ENCODE data around the gene ATXN1. TPM values are rescaled to one million over a fixed set of nuclear protein-coding genes. Genes with fewer than 3 reads are reported as not detected.

ATXN1 gene
- polyA plus RNA-seq, 2 of the 4 experiments (the other 2 are of a cell fraction) = 2.9 to 8.3 TPM

DNA sequence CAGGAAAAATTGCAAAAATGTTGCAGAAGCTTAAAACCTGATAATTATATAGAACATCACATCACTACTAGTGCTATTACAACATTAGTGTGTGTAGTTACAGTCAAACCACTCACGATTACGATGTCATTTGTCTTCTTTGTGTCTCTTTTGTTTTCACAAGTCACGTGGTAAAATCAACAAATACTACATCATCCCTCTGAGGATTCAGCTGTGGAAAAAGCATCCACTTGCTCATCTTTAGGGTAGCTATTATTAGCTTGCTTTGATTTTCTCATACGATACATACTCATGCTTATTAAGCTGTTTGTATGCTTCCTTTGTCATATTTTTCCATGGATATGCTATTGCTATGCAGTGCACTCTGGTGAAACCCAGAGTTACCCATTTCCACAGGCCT lies 22.2 kb upstream of the ATXN1 start:
- ChIA-PET POLR2A (no interaction called here), CTCF (interaction anchor here (2.0 kb wide), 1 partner anchor 13 kb away, joined by 13 read pairs; no protein-coding TSS in a partner anchor)
- Histone ChIP-seq H3K4me3 (no peak overlapping the region), H3K4me1 (no peaks in the 10 kb centered on the region), H3K27ac (no peak overlapping the region), H3K9me3 (no peaks in the 10 kb centered on the region), H3K4me2 (no peak overlapping the region)
- ATAC-seq (no peak), DNase-seq (ENCODE audit: low read depth in 1 of 2, low spot score in 1 of 2) (no peak), FAIRE-seq (no peak)
- WGBS (ENCODE audit: missing lambda C conversion rate) = 63% methylated on average over 4 of the region's 4 CpGs
- no peak for TF ChIP-seq ZC3H11A (IDR thresholded peaks at IDR 0.05)
- no peak for TF ChIP-seq NR3C1 (IDR thresholded peaks at IDR 0.05)
- no peak for TF ChIP-seq RNF2 (IDR thresholded peaks at IDR 0.05; ENCODE audit: borderline replicate concordance, low read depth)
- TF ChIP-seq HOXB5 (CRISPR knock-in tag; IDR thresholded peaks at IDR 0.05) = no peak
- no peak for TF ChIP-seq EHF (CRISPR knock-in tag; IDR thresholded peaks at IDR 0.05)
- TF ChIP-seq CEBPB (IDR thresholded peaks at IDR 0.05) = no peak

DNA sequence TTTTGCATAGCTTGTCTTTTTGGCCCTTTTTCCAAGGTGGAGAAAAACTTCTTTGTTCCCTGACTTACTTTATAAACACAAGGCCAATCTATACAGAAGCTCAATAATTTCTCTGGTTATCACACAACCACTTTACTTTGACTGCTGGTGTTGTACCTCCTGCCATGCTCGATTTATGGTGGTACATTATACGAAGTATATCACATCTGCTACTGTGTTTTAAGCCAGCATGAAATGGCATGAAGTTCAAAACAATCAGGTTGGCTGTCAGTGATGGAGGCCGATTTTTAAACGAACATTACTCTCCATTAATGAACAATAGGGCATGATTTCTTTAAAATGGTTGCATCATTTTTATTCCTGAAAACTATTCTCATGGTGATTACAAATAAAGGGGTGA lies 21.0 kb upstream of the ATXN1 start:
- FAIRE-seq = no peak
- ATAC-seq = no peak
- H3K27ac ChIP-seq = no peak overlapping the region
- 66% methylated on average over 4 of the region's 4 CpGs for WGBS (ENCODE audit: missing lambda C conversion rate)
- no peak overlapping the region for H3K4me3 ChIP-seq
- H3K4me1 ChIP-seq = no peaks in the 10 kb centered on the region
- ChIA-PET CTCF (interaction anchor here (1.4 kb wide), 1 partner anchor 11 kb away, joined by 8 read pairs; no protein-coding TSS in a partner anchor), POLR2A (no interaction called here)
- TF ChIP-seq NPAS2 (CRISPR knock-in tag; IDR thresholded peaks at IDR 0.05; ENCODE audit: borderline replicate concordance) (no peak), FOSB (CRISPR knock-in tag; IDR thresholded peaks at IDR 0.05) (no peak), TP53 (CRISPR knock-in tag; IDR thresholded peaks at IDR 0.05) (no peak), ZC3H11A (IDR thresholded peaks at IDR 0.05) (no peak), ESRRA (IDR thresholded peaks at IDR 0.05; ENCODE audit: borderline replicate concordance, low read length) (no peak), PBX3 (IDR thresholded peaks at IDR 0.05) (no peak), EHMT2 (IDR thresholded peaks at IDR 0.05; ENCODE audit: low read depth) (no peak)
- TF ChIP-seq, protein P1, sequence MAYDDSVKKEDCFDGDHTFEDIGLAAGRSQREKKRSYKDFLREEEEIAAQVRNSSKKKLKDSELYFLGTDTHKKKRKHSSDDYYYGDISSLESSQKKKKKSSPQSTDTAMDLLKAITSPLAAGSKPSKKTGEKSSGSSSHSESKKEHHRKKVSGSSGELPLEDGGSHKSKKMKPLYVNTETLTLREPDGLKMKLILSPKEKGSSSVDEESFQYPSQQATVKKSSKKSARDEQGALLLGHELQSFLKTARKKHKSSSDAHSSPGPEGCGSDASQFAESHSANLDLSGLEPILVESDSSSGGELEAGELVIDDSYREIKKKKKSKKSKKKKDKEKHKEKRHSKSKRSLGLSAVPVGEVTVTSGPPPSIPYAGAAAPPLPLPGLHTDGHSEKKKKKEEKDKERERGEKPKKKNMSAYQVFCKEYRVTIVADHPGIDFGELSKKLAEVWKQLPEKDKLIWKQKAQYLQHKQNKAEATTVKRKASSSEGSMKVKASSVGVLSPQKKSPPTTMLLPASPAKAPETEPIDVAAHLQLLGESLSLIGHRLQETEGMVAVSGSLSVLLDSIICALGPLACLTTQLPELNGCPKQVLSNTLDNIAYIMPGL (CRISPR knock-in tag; IDR thresholded peaks at IDR 0.05; ENCODE audit: borderline replicate concordance) = no peak
- TF ChIP-seq, protein P2, sequence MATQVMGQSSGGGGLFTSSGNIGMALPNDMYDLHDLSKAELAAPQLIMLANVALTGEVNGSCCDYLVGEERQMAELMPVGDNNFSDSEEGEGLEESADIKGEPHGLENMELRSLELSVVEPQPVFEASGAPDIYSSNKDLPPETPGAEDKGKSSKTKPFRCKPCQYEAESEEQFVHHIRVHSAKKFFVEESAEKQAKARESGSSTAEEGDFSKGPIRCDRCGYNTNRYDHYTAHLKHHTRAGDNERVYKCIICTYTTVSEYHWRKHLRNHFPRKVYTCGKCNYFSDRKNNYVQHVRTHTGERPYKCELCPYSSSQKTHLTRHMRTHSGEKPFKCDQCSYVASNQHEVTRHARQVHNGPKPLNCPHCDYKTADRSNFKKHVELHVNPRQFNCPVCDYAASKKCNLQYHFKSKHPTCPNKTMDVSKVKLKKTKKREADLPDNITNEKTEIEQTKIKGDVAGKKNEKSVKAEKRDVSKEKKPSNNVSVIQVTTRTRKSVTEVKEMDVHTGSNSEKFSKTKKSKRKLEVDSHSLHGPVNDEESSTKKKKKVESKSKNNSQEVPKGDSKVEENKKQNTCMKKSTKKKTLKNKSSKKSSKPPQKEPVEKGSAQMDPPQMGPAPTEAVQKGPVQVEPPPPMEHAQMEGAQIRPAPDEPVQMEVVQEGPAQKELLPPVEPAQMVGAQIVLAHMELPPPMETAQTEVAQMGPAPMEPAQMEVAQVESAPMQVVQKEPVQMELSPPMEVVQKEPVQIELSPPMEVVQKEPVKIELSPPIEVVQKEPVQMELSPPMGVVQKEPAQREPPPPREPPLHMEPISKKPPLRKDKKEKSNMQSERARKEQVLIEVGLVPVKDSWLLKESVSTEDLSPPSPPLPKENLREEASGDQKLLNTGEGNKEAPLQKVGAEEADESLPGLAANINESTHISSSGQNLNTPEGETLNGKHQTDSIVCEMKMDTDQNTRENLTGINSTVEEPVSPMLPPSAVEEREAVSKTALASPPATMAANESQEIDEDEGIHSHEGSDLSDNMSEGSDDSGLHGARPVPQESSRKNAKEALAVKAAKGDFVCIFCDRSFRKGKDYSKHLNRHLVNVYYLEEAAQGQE (IDR thresholded peaks at IDR 0.05) = no peak
- no peak for DNase-seq (ENCODE audit: low read depth in 1 of 2, low spot score in 1 of 2)
- no peak overlapping the region for H3K4me2 ChIP-seq
- no peaks in the 10 kb centered on the region for H3K9me3 ChIP-seq

DNA sequence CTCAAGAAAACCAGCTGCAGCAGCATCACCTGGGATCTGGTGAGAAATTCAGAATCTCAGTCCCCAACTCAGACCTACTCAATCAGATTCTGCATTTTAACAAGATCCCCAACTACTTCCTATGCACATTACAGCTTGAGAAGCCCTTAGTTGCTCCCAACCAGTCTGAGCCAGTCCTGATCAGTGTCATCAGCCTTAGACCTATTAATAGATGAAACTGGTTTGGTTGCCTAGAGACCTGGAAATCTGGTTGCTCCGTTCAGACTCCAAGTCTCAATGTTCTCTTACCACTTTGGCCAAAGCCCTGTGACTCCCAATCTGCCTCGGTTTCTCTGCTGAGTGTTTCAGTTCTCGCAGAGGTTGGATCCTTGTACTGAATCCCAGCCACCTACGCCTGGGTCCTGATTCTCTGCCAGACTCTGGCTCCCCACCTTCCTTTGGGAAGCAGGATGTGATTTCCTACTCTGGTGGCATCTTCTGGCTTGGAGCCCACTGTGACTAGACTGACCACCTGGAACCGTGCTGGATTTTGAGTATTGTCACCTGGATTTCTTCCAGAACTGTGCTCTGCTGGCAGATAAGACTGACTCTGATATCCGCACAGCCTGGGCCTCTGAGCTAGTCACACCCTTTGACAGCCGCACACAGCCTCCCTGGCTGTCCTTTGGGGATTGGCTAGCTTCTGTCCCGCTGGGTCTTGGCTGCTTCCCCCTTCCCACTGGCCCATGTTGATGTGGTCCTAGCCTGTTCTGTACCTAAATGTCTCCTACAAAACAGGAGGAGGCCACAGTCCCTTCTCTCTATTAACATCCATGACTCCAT lies 20.3 kb upstream of the ATXN1 start:
- Histone ChIP-seq H3K4me1 (no peaks in the 10 kb centered on the region), H3K9me3 (no peaks in the 10 kb centered on the region), H3K27ac (no peak overlapping the region), H3K4me2 (no peak overlapping the region), H3K4me3 (no peak overlapping the region)
- TF ChIP-seq KDM1A (IDR thresholded peaks at IDR 0.05; ENCODE audit: low read depth) (no peak), FOXS1 (CRISPR knock-in tag; IDR thresholded peaks at IDR 0.05) (no peak), HOXB5 (CRISPR knock-in tag; IDR thresholded peaks at IDR 0.05) (no peak), MYC (IDR thresholded peaks at IDR 0.05; ENCODE audit: borderline replicate concordance, low read length) (no peak), HDAC2 (IDR thresholded peaks at IDR 0.05) (no peak), HEYL (CRISPR knock-in tag; IDR thresholded peaks at IDR 0.05) (no peak)
- CTCF ChIA-PET = interaction anchor here (1.4 kb wide), 1 partner anchor 11 kb away, joined by 8 read pairs; no protein-coding TSS in a partner anchor
- ATAC-seq = no peak
- POLR2A ChIA-PET = no interaction called here
- 85% methylated on average over 6 of the region's 8 CpGs for WGBS (ENCODE audit: missing lambda C conversion rate)
- no peak for DNase-seq (ENCODE audit: low read depth in 1 of 2, low spot score in 1 of 2)
- no peak for FAIRE-seq
